NAMALWA (cell line): ENCODE results near the gene CCDC169.

Experiments used
- DNase-seq: peaks from one replicate; pipeline ENCODE4 v3.0.0-alpha.2; 2015; ENCODE audit warnings: low spot score

CCDC169 gene

GRCh38 chr13:36242761-36243160 is 54.9 kb downstream of the CCDC169 start:
- DNase-seq: no peak

- no peak for DNase-seq
Measured at GRCh38 chr13:36231236-36231635, 66.4 kb downstream of the CCDC169 start.

- no peak for DNase-seq
Measured at GRCh38 chr13:36224730-36225129, 72.9 kb downstream of the CCDC169 start.

- DNase-seq: no peak
Measured at GRCh38 chr13:36219883-36220282, 77.7 kb downstream of the CCDC169 start.

- no peak for DNase-seq
Measured at GRCh38 chr13:36217456-36217855, 80.2 kb downstream of the CCDC169 start.

GRCh38 chr13:36214163-36214921 is 83.3 kb downstream of the CCDC169 start, which contains the start of gene SOHLH2:
TSS of gene SOHLH2 (minus strand) at chr13:36214556. CDS start at chr13:36214526, 30 bp downstream.
- DNase-seq: no peak

GRCh38 chr13:36212789-36213188 is 84.8 kb downstream of the CCDC169 start:
- DNase-seq: no peak

- no peak for DNase-seq
Measured at GRCh38 chr13:36211567-36211966, 86.0 kb downstream of the CCDC169 start.

GRCh38 chr13:36210738-36211137 is 86.9 kb downstream of the CCDC169 start:
- DNase-seq: no peak

GRCh38 chr13:36207672-36208071 is 89.9 kb downstream of the CCDC169 start:
- no peak for DNase-seq

GRCh38 chr13:36193151-36193855 is 104.3 kb downstream of the CCDC169 start:
- no peak for DNase-seq

- no peak for DNase-seq
Measured at GRCh38 chr13:36192166-36192565, 105.4 kb downstream of the CCDC169 start.

GRCh38 chr13:36190771-36191170 is 106.8 kb downstream of the CCDC169 start:
- DNase-seq: no peak

- no peak for DNase-seq
Measured at GRCh38 chr13:36188441-36188840, 109.2 kb downstream of the CCDC169 start.

- DNase-seq: no peak
Measured at GRCh38 chr13:36183901-36184300, 113.7 kb downstream of the CCDC169 start.
